ENCODE results near the gene ZNF19. TPM values are rescaled to one million over a fixed set of nuclear protein-coding genes. Genes with fewer than 3 reads are reported as not detected.

ZNF19 gene
- total RNA-seq, 4 donors from 2014 or later, result 3.0 to 9.5 (median 5.9) TPM

GRCh38 chr16:71428385-71428784 is 60.7 kb downstream of the ZNF19 start:
- ATAC-seq (ENCODE audit: low FRiP score) (no peak), DNase-seq (ENCODE audit: low spot score) (no peak)
- TF ChIP-seq CTCF (IDR thresholded peaks at IDR 0.05), result no peak

GRCh38 chr16:71426880-71427615 is 62.1 kb downstream of the ZNF19 start:
- TF ChIP-seq CTCF (IDR thresholded peaks at IDR 0.05), result no peak
- ATAC-seq (ENCODE audit: low FRiP score) (no peak), DNase-seq (ENCODE audit: low spot score) (no peak)

GRCh38 chr16:71426069-71426879 is 62.9 kb downstream of the ZNF19 start:
- no peak for DNase-seq (ENCODE audit: low spot score)
- TF ChIP-seq CTCF (IDR thresholded peaks at IDR 0.05), result no peak
- ATAC-seq (ENCODE audit: low FRiP score), result no peak

GRCh38 chr16:71425746-71426068 is 63.4 kb downstream of the ZNF19 start:
- TF ChIP-seq CTCF (IDR thresholded peaks at IDR 0.05), result no peak
- no peak for DNase-seq (ENCODE audit: low spot score)
- ATAC-seq (ENCODE audit: low FRiP score), result no peak

GRCh38 chr16:71424626-71425025 is 64.5 kb downstream of the ZNF19 start:
- ATAC-seq (ENCODE audit: low FRiP score) (no peak), DNase-seq (ENCODE audit: low spot score) (no peak)
- no peak for TF ChIP-seq CTCF (IDR thresholded peaks at IDR 0.05)

GRCh38 chr16:71423865-71424264 is 65.3 kb downstream of the ZNF19 start:
- TF ChIP-seq CTCF (IDR thresholded peaks at IDR 0.05), result no peak
- no peak for DNase-seq (ENCODE audit: low spot score)
- no peak for ATAC-seq (ENCODE audit: low FRiP score)

Other genes with a start within 250 kb of the ZNF19 start
- 10 to 100 TPM; 16.9 to 29.5 (median 21.5) TPM for gene CMTR2, start 199.9 kb downstream of the ZNF19 start, total RNA-seq
- gene CALB2, start 130.6 kb downstream of the ZNF19 start, total RNA-seq, result 100 to 1,000 TPM in 2 of 4 donors, 10 to 100 TPM in 2; 15.0 to 148 (median 105) TPM
- not detected for gene TLE7, start 47.3 kb downstream of the ZNF19 start, total RNA-seq
- 10 to 100 TPM in 1 of 4 donors, 1 to 10 TPM in 3; 4.1 to 10.1 (median 7.3) TPM for gene ZNF23, start 27.1 kb downstream of the ZNF19 start, total RNA-seq
- 1 to 10 TPM in 1 of 4 donors, under 1 TPM in 2, not detected in 1; 0.72 to 3.0 (median 0.82) TPM for gene CHST4, start 37.1 kb upstream of the ZNF19 start, total RNA-seq
- gene TAT, start 87.8 kb upstream of the ZNF19 start, total RNA-seq, result under 1 TPM in 1 of 4 donors, not detected in 3; 0.19 TPM
- gene MARVELD3, start 136.9 kb upstream of the ZNF19 start, total RNA-seq, result not detected
- 10 to 100 TPM in 3 of 4 donors, 1 to 10 TPM in 1; 7.4 to 21.5 (median 17.4) TPM for gene PHLPP2, start 235.4 kb upstream of the ZNF19 start, total RNA-seq